OCI-LY1 (cell line): ENCODE data around the gene SUGCT.

Source experiments
- H2AFZ ChIP-seq: fragments of 200-600 bp; sonication (generic), shearing (Covaris generic); 2 replicates; pipeline ENCODE4 v1.6.0; 2014; ENCODE audit warnings: antibody characterized with exemption, mild to moderate bottlenecking, low read length
- H3F3A ChIP-seq: fragments of 200-600 bp; sonication (generic), shearing (Covaris generic); 2 replicates; pipeline ENCODE4 v1.6.0; 2014; ENCODE audit warnings: mild to moderate bottlenecking, antibody characterized with exemption, low read length, moderate library complexity; ENCODE audit not compliant: insufficient read depth
- H3K27ac ChIP-seq: fragments of 200-600 bp; sonication (generic); 2 replicates; pipeline ENCODE4 v1.5.1; 2014; ENCODE audit warnings: low read length, mixed run types, mild to moderate bottlenecking, low read depth; ENCODE audit not compliant: poor library complexity, severe bottlenecking
- H3K27me3 ChIP-seq: fragments of 200-600 bp; sonication (generic); 2 replicates; pipeline ENCODE4 v1.6.0; 2014; ENCODE audit warnings: antibody characterized with exemption, mild to moderate bottlenecking, low read length, moderate library complexity; ENCODE audit not compliant: insufficient read depth
- H3K36me3 ChIP-seq: fragments of 200-600 bp; sonication (generic); 2 replicates; pipeline ENCODE4 v1.6.1; 2014; ENCODE audit warnings: mild to moderate bottlenecking, antibody characterized with exemption, low read length, moderate library complexity, mixed read lengths; ENCODE audit not compliant: insufficient read depth
- H3K4me1 ChIP-seq: fragments of 200-600 bp; sonication (generic); 2 replicates; pipeline ENCODE4 v1.5.1; 2014; ENCODE audit warnings: mild to moderate bottlenecking, low read length, moderate library complexity; ENCODE audit not compliant: insufficient read depth, severe bottlenecking
- H3K4me2 ChIP-seq: fragments of 200-600 bp; sonication (generic), shearing (Covaris generic); 2 replicates; pipeline ENCODE4 v1.6.1; 2014; ENCODE audit warnings: low read length
- H3K4me3 ChIP-seq: fragments of 200-600 bp; sonication (generic); 2 replicates; pipeline ENCODE4 v1.5.1; 2014; ENCODE audit warnings: low read length, low read depth, mild to moderate bottlenecking, mixed read lengths; ENCODE audit not compliant: poor library complexity, severe bottlenecking
- H3K79me2 ChIP-seq: fragments of 200-600 bp; shearing (Covaris generic); 2 replicates; pipeline ENCODE4 v1.6.1; 2016; ENCODE audit warnings: mixed run types, low read length, mixed read lengths; ENCODE audit not compliant: insufficient read depth
- H3K9ac ChIP-seq: fragments of 200-600 bp; sonication (generic), shearing (Covaris generic); 2 replicates; pipeline ENCODE4 v1.6.1; 2014; ENCODE audit warnings: mild to moderate bottlenecking, low read length, mixed read lengths
- H3K9me2 ChIP-seq: fragments of 200-600 bp; sonication (generic), shearing (Covaris generic); 2 replicates; pipeline ENCODE4 v1.6.1; 2014; ENCODE audit warnings: low read depth, mild to moderate bottlenecking, low read length, mixed read lengths
- H3K9me3 ChIP-seq: fragments of 200-600 bp; shearing (Covaris generic); 2 replicates; pipeline ENCODE4 v1.6.1; 2014; ENCODE audit warnings: low read length, mixed read lengths
- H4K20me1 ChIP-seq: fragments of 200-600 bp; sonication (generic), shearing (Covaris generic); 2 replicates; pipeline ENCODE4 v1.6.0; 2016; ENCODE audit warnings: mild to moderate bottlenecking, low read length; ENCODE audit not compliant: insufficient read depth
- CTCF ChIP-seq: fragments of 200-600 bp; sonication (generic), shearing (Covaris generic); IDR thresholded peaks from 2 replicates; pipeline ENCODE4 v1.5.1; 2017; ENCODE audit warnings: mild to moderate bottlenecking, antibody characterized with exemption, low read length, moderate library complexity, mixed read lengths
- EZH2 ChIP-seq: fragments of 200-600 bp; sonication (generic), shearing (Covaris generic); IDR thresholded peaks from 2 replicates; pipeline ENCODE4 v1.8.0; 2017; ENCODE audit warnings: borderline replicate concordance, mixed run types, mild to moderate bottlenecking, antibody characterized with exemption, low read length, moderate library complexity, mixed read lengths

The SUGCT gene

DNA sequence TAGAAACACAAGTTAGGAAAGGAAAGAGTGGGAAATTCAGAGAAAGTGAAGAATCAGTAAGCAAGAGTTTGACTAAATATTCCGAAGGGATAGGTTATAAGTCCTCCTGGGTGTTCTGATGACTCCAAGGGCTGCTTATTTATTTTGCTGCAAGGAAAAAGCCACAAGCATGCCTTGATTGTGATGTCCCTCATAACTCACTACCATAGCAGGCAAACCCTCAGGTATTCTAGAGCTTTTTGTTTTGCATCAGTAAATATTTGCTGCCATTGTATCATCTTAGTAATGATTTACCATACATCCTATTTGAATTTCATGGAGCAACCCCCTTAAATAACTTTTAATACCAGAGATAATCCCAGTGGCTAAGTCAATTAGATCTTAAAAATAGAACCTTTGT, 688.1 kb downstream of the SUGCT start:
- H3K9me3 ChIP-seq: peaks cover 10% of the 10 kb centered on the region; the same call in 1 of the 2 replicates
- no peak overlapping the region for H3K4me2 ChIP-seq
- TF ChIP-seq CTCF (no peak), EZH2 (no peak)
- H3K4me3 ChIP-seq: no peak overlapping the region
- H3K36me3 ChIP-seq: no peaks in the 10 kb centered on the region
- no peaks in the 10 kb centered on the region for H3K9me2 ChIP-seq
- peaks cover 14% of the 10 kb centered on the region for H3K4me1 ChIP-seq
- no peak overlapping the region for H3K27ac ChIP-seq
- no peak overlapping the region for H2AFZ ChIP-seq
- no peaks in the 10 kb centered on the region for H3K27me3 ChIP-seq
- no peaks in the 10 kb centered on the region for H4K20me1 ChIP-seq
- H3K9ac ChIP-seq: no peak overlapping the region
- H3F3A ChIP-seq: no peaks in the 10 kb centered on the region
- H3K79me2 ChIP-seq: no peaks in the 10 kb centered on the region

GRCh38 chr7:40824461-40824860, 689.7 kb downstream of the SUGCT start:
- H4K20me1 ChIP-seq: no peaks in the 10 kb centered on the region
- no peak overlapping the region for H3K9ac ChIP-seq
- H3K36me3 ChIP-seq: no peaks in the 10 kb centered on the region
- no peaks in the 10 kb centered on the region for H3K27me3 ChIP-seq
- H3K4me2 ChIP-seq: no peak overlapping the region
- H3K4me3 ChIP-seq: no peak overlapping the region
- TF ChIP-seq EZH2 (no peak), CTCF (no peak)
- H3K9me3 ChIP-seq: peaks cover 10% of the 10 kb centered on the region; the same call in 1 of the 2 replicates
- H3K79me2 ChIP-seq: no peaks in the 10 kb centered on the region
- no peak overlapping the region for H2AFZ ChIP-seq
- H3F3A ChIP-seq: no peaks in the 10 kb centered on the region
- peaks cover 17% of the 10 kb centered on the region for H3K4me1 ChIP-seq
- no peaks in the 10 kb centered on the region for H3K9me2 ChIP-seq
- no peak overlapping the region for H3K27ac ChIP-seq

DNA sequence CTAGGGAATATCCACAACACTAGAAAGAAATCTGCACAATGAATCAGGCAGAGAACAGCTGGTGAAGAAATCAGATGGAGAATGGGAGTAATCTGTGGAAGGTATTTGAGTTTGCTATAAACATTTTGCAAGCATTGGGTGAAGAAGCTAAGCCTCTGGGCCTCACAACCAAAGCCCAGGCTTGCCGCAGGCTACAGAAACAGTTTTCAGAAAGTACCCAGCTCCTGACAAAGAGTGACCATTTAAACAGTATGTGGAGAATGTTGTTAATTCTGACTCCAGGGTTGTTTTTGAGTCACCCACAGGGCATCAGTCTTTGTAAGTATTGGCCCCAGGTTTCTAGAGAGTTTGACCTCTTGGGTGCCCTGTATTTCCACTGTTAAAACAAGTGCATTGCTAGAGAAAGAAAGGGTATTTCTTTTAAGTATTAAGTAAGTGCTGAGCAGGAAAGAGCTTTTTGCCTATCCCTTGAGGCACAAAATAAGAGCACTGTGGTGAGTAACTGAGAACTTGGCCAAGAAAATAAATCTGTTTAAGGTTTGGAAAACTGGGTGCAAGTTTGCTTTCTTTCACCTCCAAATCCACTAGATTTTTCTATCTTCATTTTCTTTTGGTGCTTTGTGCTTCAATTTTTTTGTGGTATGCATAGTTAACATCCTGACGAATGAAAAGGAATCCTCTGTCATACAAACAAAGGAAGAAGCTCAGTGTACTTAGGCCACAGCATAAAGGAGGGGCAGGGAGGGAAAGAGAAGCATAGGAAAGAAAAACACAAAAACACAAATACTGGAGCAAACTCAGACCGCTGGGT, 691.8 kb downstream of the SUGCT start:
- Histone ChIP-seq H3F3A (no peaks in the 10 kb centered on the region), H3K27me3 (no peaks in the 10 kb centered on the region), H4K20me1 (no peaks in the 10 kb centered on the region), H3K79me2 (no peaks in the 10 kb centered on the region), H3K36me3 (no peaks in the 10 kb centered on the region), H2AFZ (peak overlapping the region; percentile 88), H3K4me1 (peaks cover 27% of the 10 kb centered on the region), H3K9me3 (peaks cover 10% of the 10 kb centered on the region; the same call in 1 of the 2 replicates), H3K9me2 (no peaks in the 10 kb centered on the region), H3K27ac (no peak overlapping the region), H3K4me3 (no peak overlapping the region), H3K9ac (no peak overlapping the region), H3K4me2 (no peak overlapping the region)
- TF ChIP-seq CTCF (no peak), EZH2 (no peak)
